Endothelial cell of umbilical vein (primary cell): ENCODE data around the gene ZNF283.

Source experiments
- CTCF ChIP-seq, 2 donors: IDR thresholded peaks; 1 replicate in 1 of 2; 2 replicates in 1 of 2; pipeline ENCODE4 v1.5.1; 2011; ENCODE audit warnings: low read length in 2 of 2, mild to moderate bottlenecking in 2 of 2, moderate library complexity in 2 of 2, control low read depth in 1 of 2, inconsistent platforms in 1 of 2, low read depth in 1 of 2; ENCODE audit not compliant: insufficient read depth in 1 of 2; ENCODE audit errors: extremely low read depth in 1 of 2
- EZH2 ChIP-seq: IDR thresholded peaks from 2 replicates; pipeline ENCODE4 v1.6.1; 2012; ENCODE audit warnings: borderline replicate concordance, low read depth, mild to moderate bottlenecking, moderate library complexity, low read length, inconsistent platforms; ENCODE audit not compliant: severe bottlenecking
- MYC ChIP-seq: IDR thresholded peaks from one replicate; pipeline ENCODE4 v1.6.1; 2011; ENCODE audit warnings: mild to moderate bottlenecking, low read depth, low read length
- POLR2A ChIP-seq: IDR thresholded peaks from 2 replicates; pipeline ENCODE4 v1.6.1; 2012; ENCODE audit warnings: low read depth, mild to moderate bottlenecking, control low read depth, low read length
- POLR2AphosphoS5 ChIP-seq: IDR thresholded peaks from 2 replicates; pipeline ENCODE4 v1.6.1; 2012; ENCODE audit warnings: low read depth, mild to moderate bottlenecking, control low read depth, low read length, moderate library complexity; ENCODE audit not compliant: insufficient read depth
- TF ChIP-seq, protein P1 (sequence below): IDR thresholded peaks from 2 replicates; pipeline ENCODE4 v1.6.1; 2011; ENCODE audit not compliant: insufficient read depth, insufficient read length

DNA sequence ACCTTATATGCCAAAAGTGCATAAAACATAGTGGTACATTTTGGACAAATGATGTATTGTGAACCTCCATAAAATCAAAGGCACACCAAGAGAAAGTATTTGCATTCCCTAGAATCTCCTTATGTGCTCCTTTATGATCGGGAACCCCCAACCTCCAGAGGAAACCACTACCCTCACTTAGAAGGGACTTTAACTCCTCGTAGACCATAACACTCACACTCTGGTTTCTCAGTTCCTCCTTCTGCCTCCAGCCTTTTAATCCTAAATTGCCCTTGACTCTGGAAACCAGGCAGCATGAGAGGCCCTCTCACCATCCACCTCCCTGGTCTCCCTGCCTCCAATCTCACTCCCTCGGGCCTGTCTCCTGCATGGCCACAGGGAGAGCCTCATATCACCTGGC lies 36.5 kb upstream of the ZNF283 start:
- no peak for TF ChIP-seq CTCF (IDR thresholded peaks at IDR 0.05; ENCODE audit: extremely low read depth in 1 of 2, insufficient read depth in 1 of 2, low read depth in 1 of 2, low read length in 2 of 2)
- TF ChIP-seq POLR2A: no peak
- TF ChIP-seq MYC: no peak
- TF ChIP-seq POLR2AphosphoS5: no peak
- TF ChIP-seq, protein P1, sequence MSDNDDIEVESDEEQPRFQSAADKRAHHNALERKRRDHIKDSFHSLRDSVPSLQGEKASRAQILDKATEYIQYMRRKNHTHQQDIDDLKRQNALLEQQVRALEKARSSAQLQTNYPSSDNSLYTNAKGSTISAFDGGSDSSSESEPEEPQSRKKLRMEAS: no peak
- no peak for TF ChIP-seq EZH2
